Ovary (tissue), 3 donors: ENCODE data around the gene C4BPB.

Source experiments
- CTCF ChIP-seq, 3 donors: fragments of 450-650 bp in 2 of 3; fragments of 200-600 bp in 1 of 3; IDR thresholded peaks; one replicate each; pipeline versions ENCODE4 v1.5.1 to v1.8.0; 2016 to 2022; ENCODE audit warnings: antibody characterized with exemption in 3 of 3, mild to moderate bottlenecking in 1 of 3
- EP300 ChIP-seq: sonication (generic); formaldehyde crosslinking; IDR thresholded peaks from one replicate; pipeline ENCODE4 v1.6.1; 2017; ENCODE audit warnings: antibody characterized with exemption
- POLR2A ChIP-seq: fragments of 450-650 bp; IDR thresholded peaks from one replicate; pipeline ENCODE4 v1.6.1; 2017; ENCODE audit warnings: antibody characterized with exemption, mild to moderate bottlenecking, moderate library complexity
- donor health status: DM: no; HTN: no; CAD: no.

GRCh38 chr1:207139616-207140015 lies 51.0 kb downstream of the C4BPB start:
- TF ChIP-seq CTCF (IDR thresholded peaks at IDR 0.05) (no peak), POLR2A (no peak), EP300 (no peak)
